Measurements from ENCODE around the gene PIEZO1. TPM values are rescaled to one million over a fixed set of nuclear protein-coding genes. Genes with fewer than 3 reads are reported as not detected.

Gene PIEZO1
- total and polyA plus RNA-seq, 9 of the 15 experiments (the other 6 are each of a cell fraction or from before 2014, with no cell fraction given), result 3.6 to 432 (median 131) TPM

GRCh38 chr16:88726981-88727380 lies 58.0 kb downstream of the PIEZO1 start (continued):
- TF ChIP-seq, protein P1, sequence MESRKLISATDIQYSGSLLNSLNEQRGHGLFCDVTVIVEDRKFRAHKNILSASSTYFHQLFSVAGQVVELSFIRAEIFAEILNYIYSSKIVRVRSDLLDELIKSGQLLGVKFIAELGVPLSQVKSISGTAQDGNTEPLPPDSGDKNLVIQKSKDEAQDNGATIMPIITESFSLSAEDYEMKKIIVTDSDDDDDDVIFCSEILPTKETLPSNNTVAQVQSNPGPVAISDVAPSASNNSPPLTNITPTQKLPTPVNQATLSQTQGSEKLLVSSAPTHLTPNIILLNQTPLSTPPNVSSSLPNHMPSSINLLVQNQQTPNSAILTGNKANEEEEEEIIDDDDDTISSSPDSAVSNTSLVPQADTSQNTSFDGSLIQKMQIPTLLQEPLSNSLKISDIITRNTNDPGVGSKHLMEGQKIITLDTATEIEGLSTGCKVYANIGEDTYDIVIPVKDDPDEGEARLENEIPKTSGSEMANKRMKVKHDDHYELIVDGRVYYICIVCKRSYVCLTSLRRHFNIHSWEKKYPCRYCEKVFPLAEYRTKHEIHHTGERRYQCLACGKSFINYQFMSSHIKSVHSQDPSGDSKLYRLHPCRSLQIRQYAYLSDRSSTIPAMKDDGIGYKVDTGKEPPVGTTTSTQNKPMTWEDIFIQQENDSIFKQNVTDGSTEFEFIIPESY (CRISPR knock-in tag; IDR thresholded peaks at IDR 0.05), result peak; percentile 59; the same call in 1 of the 2 replicates
- TF ChIP-seq, protein P2, sequence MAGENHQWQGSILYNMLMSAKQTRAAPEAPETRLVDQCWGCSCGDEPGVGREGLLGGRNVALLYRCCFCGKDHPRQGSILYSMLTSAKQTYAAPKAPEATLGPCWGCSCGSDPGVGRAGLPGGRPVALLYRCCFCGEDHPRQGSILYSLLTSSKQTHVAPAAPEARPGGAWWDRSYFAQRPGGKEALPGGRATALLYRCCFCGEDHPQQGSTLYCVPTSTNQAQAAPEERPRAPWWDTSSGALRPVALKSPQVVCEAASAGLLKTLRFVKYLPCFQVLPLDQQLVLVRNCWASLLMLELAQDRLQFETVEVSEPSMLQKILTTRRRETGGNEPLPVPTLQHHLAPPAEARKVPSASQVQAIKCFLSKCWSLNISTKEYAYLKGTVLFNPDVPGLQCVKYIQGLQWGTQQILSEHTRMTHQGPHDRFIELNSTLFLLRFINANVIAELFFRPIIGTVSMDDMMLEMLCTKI (IDR thresholded peaks at IDR 0.05; ENCODE audit: partially characterized antibody), result no peak
- TF ChIP-seq MAFG (tag; conservative IDR thresholded peaks at IDR 0.05) (no peak), SAFB (IDR thresholded peaks at IDR 0.05; ENCODE audit: borderline replicate concordance, low read depth, low read length) (no peak), ZNF263 (CRISPR knock-in tag; IDR thresholded peaks at IDR 0.05; ENCODE audit: borderline replicate concordance) (no peak), POLR2G (IDR thresholded peaks at IDR 0.05; ENCODE audit: low read depth, low read length) (peak; percentile 65; the same call in 1 of the 2 replicates), TCFL5 (CRISPR knock-in tag; conservative IDR thresholded peaks at IDR 0.05) (no peak)
- TF ChIP-seq, protein P3, sequence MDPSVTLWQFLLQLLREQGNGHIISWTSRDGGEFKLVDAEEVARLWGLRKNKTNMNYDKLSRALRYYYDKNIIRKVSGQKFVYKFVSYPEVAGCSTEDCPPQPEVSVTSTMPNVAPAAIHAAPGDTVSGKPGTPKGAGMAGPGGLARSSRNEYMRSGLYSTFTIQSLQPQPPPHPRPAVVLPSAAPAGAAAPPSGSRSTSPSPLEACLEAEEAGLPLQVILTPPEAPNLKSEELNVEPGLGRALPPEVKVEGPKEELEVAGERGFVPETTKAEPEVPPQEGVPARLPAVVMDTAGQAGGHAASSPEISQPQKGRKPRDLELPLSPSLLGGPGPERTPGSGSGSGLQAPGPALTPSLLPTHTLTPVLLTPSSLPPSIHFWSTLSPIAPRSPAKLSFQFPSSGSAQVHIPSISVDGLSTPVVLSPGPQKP (CRISPR knock-in tag; IDR thresholded peaks at IDR 0.05), result no peak
